NCI-H187 treated with DMSO at 0.1 percent for 48 hours (cell line): ENCODE data around the gene TEKT3.

Experiments used
- DNase-seq: peaks from one replicate; lab custom pipeline; 2025; lab: John Stamatoyannopoulos, UW

TEKT3 gene

DNA sequence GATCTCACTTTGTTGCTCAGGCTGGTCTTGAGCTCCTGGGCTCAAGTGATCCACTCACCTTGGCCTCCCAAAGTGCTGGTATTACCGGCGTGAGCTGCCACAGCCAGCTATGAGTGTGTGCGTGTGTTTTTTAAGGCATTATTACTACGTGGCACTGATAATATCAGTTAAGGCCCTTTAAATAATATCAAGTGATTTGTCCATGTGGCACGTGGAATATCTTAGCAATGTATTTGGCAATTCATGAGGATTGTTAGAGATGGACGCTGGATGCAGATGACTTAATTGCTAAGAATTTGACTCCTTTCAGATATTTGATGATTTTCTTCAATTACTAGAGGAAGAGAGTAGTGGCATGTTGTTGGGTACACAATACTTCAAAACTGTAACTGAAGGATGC is 50.8 kb downstream of the TEKT3 start:
- no peak for DNase-seq

- DNase-seq: no peak
Observed at GRCh38 chr17:15289285-15290183, 51.9 kb downstream of the TEKT3 start.

DNA sequence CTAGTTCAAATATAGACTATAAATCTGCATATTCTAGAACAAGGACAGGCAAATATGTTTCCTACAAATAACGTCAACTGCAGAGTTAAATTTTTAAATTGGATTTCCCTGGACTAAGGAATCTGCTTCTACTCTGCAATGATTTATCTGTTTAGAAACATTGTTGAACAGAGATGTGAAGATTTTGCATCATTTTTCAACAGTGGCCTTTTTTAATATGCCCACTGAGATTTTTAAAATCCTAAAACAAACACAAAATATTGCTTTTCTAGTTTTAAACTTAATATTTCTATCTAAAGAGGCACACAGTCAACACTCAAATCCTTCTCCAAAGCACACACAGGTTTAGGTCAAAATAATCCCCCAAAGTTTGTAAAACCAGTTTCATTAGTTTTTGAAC is 52.5 kb downstream of the TEKT3 start:
- no peak for DNase-seq

DNA sequence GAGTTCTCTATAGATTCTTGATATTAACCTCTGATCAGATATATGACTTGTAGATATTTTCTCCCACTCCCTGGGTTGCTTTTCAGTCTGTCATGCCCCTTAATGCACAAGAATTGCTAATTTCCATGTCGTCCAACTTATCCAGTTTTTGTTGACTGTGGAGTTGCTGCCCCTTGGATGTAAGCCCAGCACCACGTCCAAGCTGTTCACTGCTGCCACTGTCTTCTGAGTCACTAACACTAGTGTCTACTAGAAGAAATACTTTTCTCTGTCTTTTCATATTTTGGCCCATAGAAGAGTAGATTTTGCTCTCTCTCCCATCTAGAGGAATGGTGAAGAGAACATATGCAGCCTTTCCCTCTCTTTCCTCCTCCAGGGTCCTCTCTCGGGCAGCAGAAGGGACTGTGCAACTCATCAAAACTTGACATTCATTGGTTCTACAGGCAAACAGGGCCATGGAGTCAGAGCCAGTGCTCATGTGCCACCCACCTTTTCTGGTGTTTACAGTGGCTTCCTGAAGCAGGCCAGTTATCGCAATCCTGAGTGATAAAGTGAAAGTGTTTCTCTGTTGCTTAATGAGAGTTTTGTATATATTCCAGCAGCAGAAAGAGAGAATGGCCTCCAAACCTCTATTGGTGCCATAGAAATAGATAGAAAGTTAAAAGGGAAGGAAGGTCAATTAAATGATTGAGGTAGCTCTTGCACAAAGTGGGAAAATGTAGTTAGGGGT is 53.7 kb downstream of the TEKT3 start:
- no peak for DNase-seq

- DNase-seq: no peak
Observed at GRCh38 chr17:15285466-15285865, 55.9 kb downstream of the TEKT3 start.

DNA sequence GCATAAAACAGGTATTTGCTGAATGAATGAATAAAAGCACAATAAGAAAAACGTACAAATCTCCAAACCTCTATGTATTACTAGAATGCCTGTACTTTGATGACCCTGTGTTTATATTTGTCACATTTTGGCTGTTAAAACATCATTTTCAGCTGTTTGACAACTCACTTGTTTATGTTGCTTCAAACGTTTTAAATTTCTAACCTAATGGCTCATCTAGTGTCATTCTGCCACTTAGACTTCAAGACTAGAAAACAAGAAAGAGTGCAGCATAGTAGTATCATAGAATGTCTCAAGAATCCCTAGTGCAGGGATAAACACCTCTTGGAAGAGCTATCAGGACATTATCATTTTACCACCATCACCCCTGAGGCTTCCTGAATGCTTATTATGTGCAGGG is 56.9 kb downstream of the TEKT3 start:
- no peak for DNase-seq

DNA sequence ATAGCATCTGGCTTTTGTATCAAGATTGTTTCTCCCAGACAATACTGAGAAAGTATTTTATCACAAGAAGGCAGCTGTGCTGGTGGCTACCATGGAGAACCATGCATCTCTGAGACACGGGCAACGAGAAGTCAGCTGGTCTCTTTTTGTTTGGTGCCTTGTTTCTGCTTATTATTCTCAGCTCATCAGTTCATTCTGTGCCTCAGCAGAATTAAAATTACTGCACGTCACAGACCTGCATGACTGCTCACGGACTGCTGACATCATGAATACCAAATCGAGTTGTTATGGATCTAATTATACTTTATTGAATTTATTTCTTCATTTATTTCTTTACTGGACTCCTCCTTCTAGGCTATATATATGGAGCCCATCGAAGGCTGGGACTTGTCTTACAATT is 57.3 kb downstream of the TEKT3 start:
- no peak for DNase-seq

DNA sequence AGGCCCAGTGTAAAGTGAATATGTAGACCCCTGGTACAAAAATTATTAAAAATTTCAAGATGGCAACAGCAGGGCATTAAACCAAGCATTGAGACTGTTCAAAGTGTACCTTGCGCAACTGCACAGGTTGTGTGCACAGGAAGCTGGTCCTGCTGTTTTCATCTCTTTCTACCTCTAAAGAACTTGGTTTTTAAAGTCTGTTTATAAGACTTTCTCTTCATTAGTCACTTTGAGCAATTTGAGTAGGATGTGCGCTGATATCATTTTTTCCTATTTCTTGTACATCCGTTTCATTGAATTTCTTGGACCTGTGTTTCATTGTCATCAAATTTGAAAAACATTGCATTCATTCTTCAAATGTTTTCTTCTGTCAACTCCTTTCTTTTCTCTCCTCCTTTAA is 59.5 kb downstream of the TEKT3 start:
- no peak for DNase-seq

DNA sequence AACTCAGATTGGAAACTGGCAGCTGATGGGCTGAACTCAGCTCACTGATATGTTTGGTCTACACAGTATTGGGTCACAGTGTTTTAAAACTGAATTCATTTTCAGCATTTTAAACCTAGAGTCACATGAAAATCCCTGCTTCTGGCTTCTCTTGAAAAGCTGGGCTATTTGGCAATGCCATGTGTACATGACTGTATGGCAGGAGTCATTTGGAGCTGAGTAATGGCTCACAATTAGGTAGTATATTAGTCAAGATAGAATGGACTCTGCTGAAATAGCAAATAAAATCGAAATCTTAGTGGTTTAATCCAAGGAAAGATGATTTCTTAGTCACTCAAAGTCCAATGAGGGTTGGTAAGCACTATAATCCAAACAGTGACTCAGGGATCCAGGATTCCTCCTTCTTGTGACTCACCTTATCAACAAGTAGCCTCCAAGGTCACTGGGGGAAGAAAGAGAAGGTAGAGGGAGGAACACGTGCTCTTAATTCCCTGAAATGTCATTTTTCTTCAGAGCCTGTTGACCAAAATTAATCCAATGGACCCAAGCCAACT is 62.4 kb downstream of the TEKT3 start:
- DNase-seq: no peak

- no peak for DNase-seq
Observed at GRCh38 chr17:15278380-15278779, 63.0 kb downstream of the TEKT3 start.

DNA sequence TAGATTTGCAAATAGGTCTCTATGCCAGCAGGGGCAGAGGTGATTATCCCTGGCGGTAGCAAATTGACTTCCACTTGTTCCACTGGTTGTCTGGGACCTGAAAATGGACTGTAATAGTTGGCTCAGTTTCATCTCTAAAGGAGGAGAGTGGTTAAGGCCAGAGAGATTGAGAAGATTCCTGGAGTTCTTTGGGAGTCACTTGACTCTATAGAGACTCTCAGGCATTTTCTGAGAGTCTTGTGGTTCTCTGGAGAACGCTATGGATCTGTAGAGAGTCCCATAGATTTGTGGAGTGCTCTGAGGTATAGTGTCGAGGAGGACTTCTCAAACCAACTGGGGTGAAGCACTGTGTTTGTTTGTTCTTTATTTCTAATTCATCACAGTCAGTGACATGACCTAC is 67.4 kb downstream of the TEKT3 start:
- no peak for DNase-seq

- no peak for DNase-seq
Observed at GRCh38 chr17:15273141-15273793, 68.1 kb downstream of the TEKT3 start.

- no peak for DNase-seq
Observed at GRCh38 chr17:15271741-15272140, 69.7 kb downstream of the TEKT3 start.

DNA sequence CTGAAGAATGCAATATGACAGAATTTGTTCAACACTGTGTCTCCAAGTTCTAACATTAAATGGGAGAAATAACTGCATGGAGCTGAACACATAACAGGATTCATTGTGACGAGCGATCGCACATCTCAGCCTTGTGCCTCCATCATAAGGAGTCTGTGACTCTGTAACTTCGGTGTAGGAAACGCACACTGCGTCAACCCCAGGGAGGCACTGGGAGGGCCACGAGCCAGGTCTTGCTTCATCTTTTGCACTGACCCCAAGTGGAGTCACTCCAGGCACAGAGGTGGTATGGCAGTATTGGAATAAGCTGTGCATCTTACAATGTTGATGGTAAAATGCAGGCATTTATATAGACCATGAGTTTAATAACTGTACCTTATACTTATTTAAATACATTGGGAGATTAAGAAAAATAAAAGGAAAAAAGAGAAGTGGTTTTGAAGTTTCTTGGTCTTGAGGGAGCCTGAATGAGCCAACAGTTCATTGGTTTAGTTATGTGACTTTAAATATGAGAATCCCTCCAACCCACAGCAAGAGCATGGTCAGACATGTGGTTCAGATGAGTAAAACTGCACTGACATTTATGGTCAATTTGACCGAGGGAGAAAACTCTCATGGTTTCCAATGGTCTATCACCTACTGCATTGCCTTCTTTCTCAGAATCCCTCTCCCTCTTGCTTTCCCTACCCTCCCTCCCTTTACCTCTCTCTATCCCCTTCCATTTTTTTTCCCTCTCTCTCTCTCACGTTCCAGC is 70.6 kb downstream of the TEKT3 start:
- DNase-seq: no peak

DNA sequence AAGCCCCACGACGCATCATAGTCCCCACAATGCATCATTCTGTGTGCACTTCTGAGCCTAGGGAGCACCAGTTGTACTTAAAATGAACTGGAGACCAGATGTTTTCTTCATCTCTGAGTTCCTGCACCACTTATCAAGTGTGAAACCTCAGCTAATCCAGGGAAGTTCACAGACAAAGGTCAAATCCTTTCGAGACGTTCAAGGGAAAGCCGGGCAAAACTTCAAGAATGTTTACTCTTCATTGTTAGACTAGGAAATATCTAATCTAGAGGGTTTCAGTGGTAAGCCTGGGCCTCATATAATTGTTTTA is 71.7 kb downstream of the TEKT3 start:
- no peak for DNase-seq

- DNase-seq: no peak
Observed at GRCh38 chr17:15269087-15269779, 72.2 kb downstream of the TEKT3 start.

DNA sequence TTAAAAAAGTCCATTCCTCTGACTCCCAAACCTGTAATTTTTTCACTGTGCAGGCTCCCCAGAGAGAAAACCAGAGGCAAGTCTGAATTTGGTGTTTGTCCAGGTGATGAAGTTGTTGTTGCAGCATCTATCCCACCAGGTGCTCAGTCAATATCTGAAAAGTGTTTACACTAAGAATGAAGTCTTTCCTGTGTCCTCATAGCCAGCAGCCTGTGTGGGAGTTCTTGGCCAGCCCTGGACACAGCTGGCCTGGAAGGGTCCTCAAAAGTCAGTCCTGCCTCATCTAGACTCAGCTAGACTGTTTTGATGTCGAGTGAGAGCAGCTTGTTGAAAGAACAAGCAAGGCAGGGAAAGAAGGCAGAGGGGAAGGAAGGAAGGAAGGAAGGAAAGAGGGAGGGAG is 72.9 kb downstream of the TEKT3 start:
- no peak for DNase-seq

DNA sequence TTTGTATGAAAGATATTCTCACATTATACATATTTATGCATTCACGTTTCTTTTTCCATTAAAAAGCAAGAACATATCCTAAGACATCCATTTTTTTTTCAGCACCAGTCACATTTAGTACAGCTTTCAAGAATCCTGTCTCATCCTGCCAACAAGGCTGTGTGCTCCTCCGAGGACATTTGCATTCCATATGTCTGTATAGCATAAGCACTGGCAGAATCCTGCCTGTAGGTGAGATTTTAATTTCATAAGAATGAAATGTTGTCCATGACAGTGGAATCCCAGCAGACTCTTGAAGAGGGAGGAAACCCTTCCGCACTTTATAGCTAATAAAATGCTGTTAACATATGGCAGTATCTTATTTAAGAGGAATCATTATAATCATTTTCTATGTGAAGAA is 73.4 kb downstream of the TEKT3 start:
- DNase-seq: no peak

DNA sequence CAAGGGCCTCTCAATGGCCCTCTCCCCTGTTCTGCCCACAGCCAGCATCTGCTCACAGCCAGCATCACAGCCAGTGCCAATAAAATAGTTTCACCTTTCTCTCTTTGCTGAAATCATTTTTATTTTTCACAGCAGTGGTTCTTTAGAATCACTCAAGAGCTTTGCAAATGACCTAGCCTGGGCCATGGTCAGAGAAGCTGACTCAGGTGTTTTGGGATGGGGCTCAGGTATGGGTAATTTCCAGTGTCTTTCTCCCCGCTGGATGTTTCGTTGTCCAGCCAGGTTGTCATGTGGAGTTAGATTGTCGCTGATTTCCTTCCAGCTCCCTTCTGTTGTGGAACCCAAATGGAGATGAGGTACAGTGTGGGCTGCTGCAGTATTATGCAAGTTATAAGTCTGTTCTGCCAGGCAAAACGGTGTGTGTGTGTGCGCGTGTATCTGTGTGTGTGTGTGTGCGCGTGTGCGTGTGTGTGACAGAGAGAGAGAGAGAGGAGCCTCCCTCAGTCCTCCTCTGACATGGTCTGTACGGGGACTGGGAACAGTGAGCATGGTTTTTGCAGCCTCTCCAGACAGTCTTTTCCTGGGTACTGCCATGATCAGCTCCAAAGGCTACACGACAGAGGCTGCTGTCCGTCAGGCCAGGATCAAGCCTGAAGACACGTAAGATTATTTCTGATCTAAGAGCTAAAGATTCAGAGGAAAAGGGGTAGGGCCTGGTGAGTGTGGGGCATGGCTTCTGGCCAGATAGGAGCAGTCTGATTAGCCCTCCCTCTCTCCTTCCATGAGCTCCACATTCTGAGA is 74.9 kb downstream of the TEKT3 start:
- no peak for DNase-seq

- no peak for DNase-seq
Observed at GRCh38 chr17:15265131-15265530, 76.3 kb downstream of the TEKT3 start, which contains the start of gene PMP22. TSS of gene PMP22 (minus strand) at chr17:15265326. CDS start at chr17:15260727, 4,599 bp downstream.
